ENCODE data around the gene CIBAR2.

DNA sequence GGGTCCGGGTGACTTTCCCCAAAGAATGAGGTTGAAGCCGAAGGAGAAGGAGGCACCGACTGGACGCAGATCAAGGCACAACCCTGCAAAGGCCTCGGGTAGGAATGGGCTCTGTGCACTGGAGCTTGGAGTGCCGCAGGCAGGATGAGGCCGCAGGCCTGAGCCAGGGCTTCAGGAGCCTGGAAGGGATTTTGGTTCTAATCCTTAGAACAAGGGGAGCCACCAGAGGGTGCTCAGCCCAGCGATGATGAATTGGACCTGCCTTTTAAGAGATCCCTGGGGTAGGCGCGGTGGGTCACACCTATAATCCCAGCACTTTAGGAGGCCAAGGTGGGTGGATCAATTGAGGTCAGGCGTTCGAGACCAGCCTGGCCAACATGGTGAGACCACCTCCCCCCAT is 8.1 kb downstream of the CIBAR2 start:
- TF ChIP-seq POLR2A (IDR thresholded peaks at IDR 0.05): no peak
- TF ChIP-seq, protein P1, sequence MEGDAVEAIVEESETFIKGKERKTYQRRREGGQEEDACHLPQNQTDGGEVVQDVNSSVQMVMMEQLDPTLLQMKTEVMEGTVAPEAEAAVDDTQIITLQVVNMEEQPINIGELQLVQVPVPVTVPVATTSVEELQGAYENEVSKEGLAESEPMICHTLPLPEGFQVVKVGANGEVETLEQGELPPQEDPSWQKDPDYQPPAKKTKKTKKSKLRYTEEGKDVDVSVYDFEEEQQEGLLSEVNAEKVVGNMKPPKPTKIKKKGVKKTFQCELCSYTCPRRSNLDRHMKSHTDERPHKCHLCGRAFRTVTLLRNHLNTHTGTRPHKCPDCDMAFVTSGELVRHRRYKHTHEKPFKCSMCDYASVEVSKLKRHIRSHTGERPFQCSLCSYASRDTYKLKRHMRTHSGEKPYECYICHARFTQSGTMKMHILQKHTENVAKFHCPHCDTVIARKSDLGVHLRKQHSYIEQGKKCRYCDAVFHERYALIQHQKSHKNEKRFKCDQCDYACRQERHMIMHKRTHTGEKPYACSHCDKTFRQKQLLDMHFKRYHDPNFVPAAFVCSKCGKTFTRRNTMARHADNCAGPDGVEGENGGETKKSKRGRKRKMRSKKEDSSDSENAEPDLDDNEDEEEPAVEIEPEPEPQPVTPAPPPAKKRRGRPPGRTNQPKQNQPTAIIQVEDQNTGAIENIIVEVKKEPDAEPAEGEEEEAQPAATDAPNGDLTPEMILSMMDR (IDR thresholded peaks at IDR 0.05): no peak
